ENCODE results near the gene WWC1.

The WWC1 gene

GRCh38 chr5:168312606-168313295, 21.3 kb downstream of the WWC1 start:
- H3K27ac ChIP-seq, result peak overlapping the region; percentile 96; the same call in 1 of the 2 replicates
- no peak for TF ChIP-seq CTCF (conservative IDR thresholded peaks at IDR 0.05)

GRCh38 chr5:168313596-168314204, 22.3 kb downstream of the WWC1 start:
- no peak for TF ChIP-seq CTCF (conservative IDR thresholded peaks at IDR 0.05)
- peak overlapping the region; percentile 96 for H3K27ac ChIP-seq

GRCh38 chr5:168314735-168315411, 23.4 kb downstream of the WWC1 start:
- peak overlapping the region; percentile 96 for H3K27ac ChIP-seq
- TF ChIP-seq CTCF (conservative IDR thresholded peaks at IDR 0.05), result no peak

DNA sequence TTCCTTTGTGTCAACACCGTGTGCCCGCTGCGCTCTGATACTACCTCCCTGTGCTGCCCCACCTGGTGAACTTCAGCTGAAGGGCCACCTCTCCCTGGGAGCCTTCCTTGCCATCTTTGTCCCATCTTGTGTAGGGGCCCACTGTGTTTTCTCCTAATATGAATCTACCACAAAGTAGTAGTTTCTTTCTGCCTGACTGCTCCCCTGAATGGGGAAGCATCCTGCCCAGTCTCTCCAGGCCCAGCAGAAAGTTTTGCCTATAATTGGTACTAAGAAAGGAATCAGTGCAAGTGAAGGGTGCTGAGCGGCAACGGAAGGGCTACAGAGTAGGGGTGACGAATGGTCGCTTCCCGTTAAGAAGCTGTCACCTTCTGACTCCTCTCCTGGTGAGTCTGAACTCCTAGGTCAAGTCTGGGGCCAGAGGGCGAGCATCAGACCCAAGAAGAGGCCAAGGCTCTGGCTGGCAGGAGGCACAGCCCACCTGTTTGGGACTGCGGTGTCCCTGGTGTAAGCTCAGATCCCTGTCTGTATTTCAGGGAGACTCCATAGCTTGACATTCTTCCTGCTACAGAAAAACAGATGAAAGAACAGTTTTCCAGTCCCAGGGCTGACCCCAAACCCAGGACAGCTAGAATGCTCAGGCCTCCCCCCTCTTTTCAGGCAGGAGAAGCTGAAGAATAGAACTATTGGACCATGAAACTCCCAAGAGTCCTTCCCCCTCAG, 24.1 kb downstream of the WWC1 start:
- H3K27ac ChIP-seq, result peak overlapping the region; percentile 96
- no peak for TF ChIP-seq CTCF (conservative IDR thresholded peaks at IDR 0.05)

GRCh38 chr5:168316139-168316578, 24.7 kb downstream of the WWC1 start:
- peak overlapping the region; percentile 96 for H3K27ac ChIP-seq
- TF ChIP-seq CTCF (conservative IDR thresholded peaks at IDR 0.05), result no peak

DNA sequence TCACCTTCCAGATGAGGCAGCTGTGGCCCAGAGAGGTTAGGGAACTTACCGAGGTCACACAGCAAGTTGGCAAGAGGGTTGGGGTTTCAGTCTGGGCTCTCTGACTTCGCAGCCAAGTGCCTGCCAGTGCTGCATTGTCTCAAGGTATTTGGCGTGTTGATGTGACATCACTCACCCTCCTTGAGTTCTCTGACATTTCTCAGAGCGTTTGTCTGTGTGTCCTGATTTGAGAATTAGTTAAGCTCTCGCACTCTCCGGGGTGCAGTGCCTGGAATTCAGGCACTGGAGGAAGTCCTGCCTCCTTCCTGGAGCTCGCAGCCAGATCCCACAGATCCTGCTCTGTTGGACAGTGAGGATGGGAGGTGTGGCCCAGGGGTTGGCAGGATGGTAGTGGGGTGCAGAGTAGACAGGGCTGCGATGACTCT, 25.7 kb downstream of the WWC1 start:
- TF ChIP-seq CTCF (conservative IDR thresholded peaks at IDR 0.05), result no peak
- peak overlapping the region; percentile 96 for H3K27ac ChIP-seq
